IMR-90 (cell line): ENCODE results near the gene NPAS2. TPM values are rescaled to one million over a fixed set of nuclear protein-coding genes. Genes with fewer than 3 reads are reported as not detected.

Source experiments
- ATAC-seq: fragments of 200-7000 bp; cut with Tn5 transposase; 2 replicates; pipeline ENCODE4 v1.9.1; 2020; ENCODE audit warnings: low read depth, mild to moderate bottlenecking, moderate library complexity
- BruUV-seq: library from RNA; stranded (reverse); fragments of 400-500 nt; replicated peaks from 2 replicates; lab custom pipeline; 2021; lab: Mats Ljungman, UMichigan
- CTCF ChIA-PET: fragments of 300-600 bp; formaldehyde crosslinking; extraction: SDS; loops from one replicate; lab custom pipeline; 2021; ENCODE audit warnings: antibody characterized with exemption; lab: Yijun Ruan, JAX
- POLR2A ChIA-PET: fragments of 300-600 bp; sonication (Branson Sonifier 250); formaldehyde crosslinking; loops from one replicate; lab custom pipeline; 2022; ENCODE audit warnings: antibody characterized with exemption; ENCODE audit not compliant: unreplicated experiment; lab: Charles Lee
- DNase-seq: peaks from one replicate; pipeline ENCODE4 v3.0.0; 2013
- H2AFZ ChIP-seq: replicated peaks from 2 replicates; pipeline ENCODE3; 2013; ENCODE audit warnings: low read length, mild to moderate bottlenecking; ENCODE audit not compliant: poor library complexity
- H2AK5ac ChIP-seq: 2 replicates; pipeline ENCODE4 v1.6.1; 2013; ENCODE audit warnings: low read depth, low read length, inconsistent platforms
- H2AK9ac ChIP-seq: replicated peaks from 2 replicates; pipeline ENCODE3; 2013; ENCODE audit warnings: mild to moderate bottlenecking, low read depth, low read length, moderate library complexity; ENCODE audit not compliant: poor library complexity
- H2BK120ac ChIP-seq: 2 replicates; pipeline ENCODE4 v1.6.1; 2013; ENCODE audit warnings: low read depth, low read length, inconsistent platforms
- H2BK15ac ChIP-seq: 3 replicates; pipeline ENCODE4 v1.6.1; 2013; ENCODE audit warnings: low read depth, low read length, inconsistent platforms
- H2BK20ac ChIP-seq: 2 replicates; pipeline ENCODE4 v1.6.1; 2013; ENCODE audit warnings: low read depth, mild to moderate bottlenecking, inconsistent platforms, low read length, moderate library complexity
- H2BK5ac ChIP-seq: 2 replicates; pipeline ENCODE4 v1.6.1; 2013; ENCODE audit warnings: mild to moderate bottlenecking, low read depth, low read length, inconsistent platforms; ENCODE audit not compliant: poor library complexity, severe bottlenecking
- H3K14ac ChIP-seq: replicated peaks from 2 replicates; pipeline ENCODE4 v1.6.1; 2013; ENCODE audit warnings: low read depth, low read length, inconsistent platforms
- H3K18ac ChIP-seq: 2 replicates; pipeline ENCODE4 v1.6.1; 2013; ENCODE audit warnings: low read depth, low read length, control low read depth
- H3K23ac ChIP-seq: 2 replicates; pipeline ENCODE4 v1.6.1; 2013; ENCODE audit warnings: low read depth, low read length, inconsistent platforms
- H3K27ac ChIP-seq: 2 replicates; pipeline ENCODE4 v1.5.1; 2013; ENCODE audit warnings: mild to moderate bottlenecking, control low read depth, low read length; ENCODE audit not compliant: insufficient read depth
- H3K27me3 ChIP-seq: 2 replicates; pipeline ENCODE4 v1.6.1; 2013; ENCODE audit warnings: low read length; ENCODE audit not compliant: control insufficient read depth, insufficient read depth
- H3K36me3 ChIP-seq: 2 replicates; pipeline ENCODE4 v1.6.1; 2013; ENCODE audit warnings: low read length, mixed read lengths; ENCODE audit not compliant: control insufficient read depth, insufficient read depth
- H3K4ac ChIP-seq: 2 replicates; pipeline ENCODE4 v1.6.1; 2013; ENCODE audit warnings: low read depth, low read length, inconsistent platforms
- H3K4me1 ChIP-seq: 2 replicates; pipeline ENCODE4 v1.6.1; 2013; ENCODE audit warnings: low read length, mixed read lengths; ENCODE audit not compliant: control insufficient read depth, insufficient read depth
- H3K4me2 ChIP-seq: 2 replicates; pipeline ENCODE4 v1.6.1; 2013; ENCODE audit warnings: low read depth, mild to moderate bottlenecking, control low read depth, low read length, moderate library complexity
- H3K4me3 ChIP-seq: 2 replicates; pipeline ENCODE4 v1.5.1; 2013; ENCODE audit warnings: low read depth, mild to moderate bottlenecking, control low read depth, low read length, moderate library complexity; ENCODE audit not compliant: insufficient read depth
- H3K56ac ChIP-seq: 2 replicates; pipeline ENCODE4 v1.6.1; 2013; ENCODE audit warnings: low read length, inconsistent platforms; ENCODE audit not compliant: insufficient read depth; ENCODE audit errors: extremely low read depth
- H3K79me1 ChIP-seq, 2 experiments: 2 replicates each; pipeline ENCODE4 v1.6.1; 2013; ENCODE audit warnings: low read length in 2 of 2, inconsistent platforms in 1 of 2, low read depth in 1 of 2
- H3K9ac ChIP-seq: 2 replicates; pipeline ENCODE4 v1.6.1; 2013; ENCODE audit warnings: low read depth, low read length, control low read depth
- H3K9me1 ChIP-seq: 2 replicates; pipeline ENCODE4 v1.6.1; 2013; ENCODE audit warnings: low read length, inconsistent platforms; ENCODE audit not compliant: insufficient read depth
- H3K9me3 ChIP-seq: 2 replicates; pipeline ENCODE4 v1.6.1; 2013; ENCODE audit warnings: low read length; ENCODE audit not compliant: control insufficient read depth, insufficient read depth
- H4K20me1 ChIP-seq: 2 replicates; pipeline ENCODE4 v1.6.1; 2013; ENCODE audit warnings: low read length, inconsistent platforms; ENCODE audit not compliant: insufficient read depth
- H4K5ac ChIP-seq: 2 replicates; pipeline ENCODE4 v1.6.1; 2013; ENCODE audit warnings: mild to moderate bottlenecking, low read depth, low read length, control low read depth
- H4K8ac ChIP-seq, 2 experiments: 2 replicates each; pipeline ENCODE4 v1.6.1; 2013; ENCODE audit warnings: low read depth in 2 of 2, low read length in 2 of 2, control low read depth in 1 of 2, inconsistent platforms in 1 of 2
- H4K91ac ChIP-seq: 2 replicates; pipeline ENCODE4 v1.6.1; 2013; ENCODE audit warnings: low read depth, low read length, inconsistent platforms; ENCODE audit not compliant: insufficient read depth
- CHD1 ChIP-seq: IDR thresholded peaks from 2 replicates; pipeline ENCODE4 v1.6.1; 2012; ENCODE audit warnings: low read depth, low read length, improper control_type of control experiment
- MAFK ChIP-seq: IDR thresholded peaks from 2 replicates; pipeline ENCODE4 v1.6.1; 2012; ENCODE audit warnings: low read depth, low read length, improper control_type of control experiment
- MXI1 ChIP-seq: IDR thresholded peaks from 2 replicates; pipeline ENCODE4 v1.6.1; 2012; ENCODE audit warnings: low read depth, mild to moderate bottlenecking, low read length, moderate library complexity, borderline replicate concordance
- NFE2L2 ChIP-seq: fragments of 150-350 bp; IDR thresholded peaks from 2 replicates; pipeline ENCODE4 v1.6.1; 2016; ENCODE audit warnings: low read depth, mild to moderate bottlenecking, low read length
- POLR2A ChIP-seq: IDR thresholded peaks from 2 replicates; pipeline ENCODE4 v1.6.1; 2012; ENCODE audit warnings: mild to moderate bottlenecking, low read depth, low read length
- WGBS, 2 experiments: methylation state at CpG; one replicate each; pipeline versions ENCODE4 v1.1.5 to v1.1.7; 2013; ENCODE audit warnings: missing lambda C conversion rate in 2 of 2; ENCODE audit not compliant: insufficient read length in 1 of 2; ENCODE audit errors: extremely low coverage in 2 of 2; 5-methylcytosine and 5-hydroxymethylcytosine counted together
- dilution Hi-C: fragments of 300-500 bp; cut with HindIII; formaldehyde crosslinking; loops from one replicate; pipeline ENCODE4 v1.14.3; 2018; ENCODE audit warnings: low sequenced_read_pairs; ENCODE audit not compliant: unreplicated experiment
- in situ Hi-C: fragments of 300-500 bp; cut with MboI; formaldehyde crosslinking; loops from 3 replicates; pipeline ENCODE4 v1.14.3; 2019; ENCODE audit warnings: low sequenced_read_pairs, inconsistent platforms, mixed read lengths
- intact Hi-C: fragments of 100-400 bp; cut with micrococcal nuclease; formaldehyde crosslinking; loops from 2 replicates; pipeline ENCODE4 v1.10.0; 2022
- polyA plus RNA-seq, 3 experiments: library from polyadenylated mRNA; depleted of rRNA; stranded (reverse); fragments of >200 nt; gene quantifications; 2 replicates each; pipeline ENCODE4 v1.2.3, GENCODE V29; 2012; ENCODE audit warnings: low replicate concordance in 1 of 3
- total RNA-seq: library from RNA; depleted of rRNA; stranded (reverse); fragments of >200 nt; gene quantifications from 2 replicates; pipeline ENCODE4 v1.2.3, GENCODE V29; 2012
- TF ChIP-seq, protein P1 (sequence below): conservative IDR thresholded peaks from 2 replicates; pipeline ENCODE4 v1.5.1; 2012; ENCODE audit warnings: mild to moderate bottlenecking, low read depth, low read length, improper control_type of control experiment

NPAS2 gene
- total and polyA plus RNA-seq, 2 of the 4 experiments (the other 2 are of a cell fraction): 5.2 to 14.8 TPM

DNA sequence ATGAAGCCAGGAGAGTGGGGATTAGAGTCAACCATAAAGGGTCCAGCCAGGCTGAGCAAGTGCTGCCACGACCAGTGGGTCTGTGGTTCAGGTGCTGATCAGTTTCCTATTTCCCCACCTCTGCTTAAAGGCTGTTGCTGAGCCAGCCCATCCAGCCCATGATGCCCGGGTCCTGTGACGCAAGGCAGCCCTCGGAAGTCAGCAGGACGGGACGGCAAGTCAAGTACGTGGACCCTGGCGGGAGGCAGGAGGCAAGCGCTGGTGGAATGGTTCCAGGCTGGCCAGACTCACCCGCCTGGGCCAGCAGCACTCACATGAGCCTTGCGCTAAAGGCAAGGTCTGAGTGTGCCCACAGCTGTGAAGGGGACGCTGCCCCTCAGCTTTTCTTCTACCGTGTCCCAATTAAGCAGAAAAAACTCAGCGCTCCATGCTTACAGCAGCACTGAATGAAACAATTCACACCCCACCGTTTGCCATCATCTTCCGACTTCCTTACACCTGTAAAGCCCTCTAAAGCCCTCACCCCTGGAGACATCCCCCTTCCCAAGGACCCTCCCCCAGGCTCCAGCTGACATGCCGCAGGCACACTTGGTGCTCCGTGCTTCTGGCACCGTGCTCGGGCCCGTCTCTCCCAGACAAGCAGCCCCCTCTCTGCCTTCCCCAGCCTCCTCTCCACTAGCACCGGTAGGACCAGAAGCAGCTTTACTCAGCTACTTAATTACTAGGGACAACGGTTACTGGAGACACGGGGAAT lies 170.9 kb downstream of the NPAS2 start:
- Histone ChIP-seq H2BK120ac (no peak overlapping the region), H3K4me1 (no peaks in the 10 kb centered on the region), H3K9ac (no peak overlapping the region), H4K91ac (no peak overlapping the region), H2BK15ac (no peak overlapping the region), H3K79me1 (no peaks in the 10 kb centered on the region), H4K20me1 (no peaks in the 10 kb centered on the region), H3K36me3 (peaks cover 11% of the 10 kb centered on the region), H2BK5ac (no peak overlapping the region), H3K4me2 (no peak overlapping the region), H4K8ac (no peak overlapping the region), H3K56ac (no peak overlapping the region), H2AFZ (no peak overlapping the region), H3K9me1 (0 out of 2 replicates have a peak, but pooled peaks cover 3% of the 10 kb centered on the region), H2BK20ac (no peak overlapping the region), H3K27ac (no peak overlapping the region), H3K14ac (no peak overlapping the region), H3K27me3 (no peaks in the 10 kb centered on the region), H3K23ac (no peak overlapping the region), H4K5ac (no peak overlapping the region), H2AK9ac (no peak overlapping the region), H2AK5ac (no peak overlapping the region), H3K4ac (no peak overlapping the region), H3K4me3 (no peak overlapping the region), H3K9me3 (no peaks in the 10 kb centered on the region), H3K18ac (no peak overlapping the region)
- ChIA-PET CTCF (no interaction called here), POLR2A (interaction anchor here (0.5 kb wide), 1 partner anchor 256 kb away, joined by 3 read pairs; no protein-coding TSS in a partner anchor)
- no TSS peak for BruUV-seq
- WGBS, 2 experiments: 90% methylated on average over 14 of the region's 24 CpGs; no CpG with 5 or more reads in 1 of the 2 experiments
- DNase-seq: no peak
- in situ Hi-C loops (loop anchor here (5.0 kb wide), 2 partner anchors 259 to 384 kb away; no protein-coding TSS in a partner anchor), dilution Hi-C loops (no loop called here), intact Hi-C loops (no loop called here)
- TF ChIP-seq MXI1 (no peak), POLR2A (no peak), NFE2L2 (no peak), CHD1 (no peak), MAFK (no peak)
- TF ChIP-seq, protein P1, sequence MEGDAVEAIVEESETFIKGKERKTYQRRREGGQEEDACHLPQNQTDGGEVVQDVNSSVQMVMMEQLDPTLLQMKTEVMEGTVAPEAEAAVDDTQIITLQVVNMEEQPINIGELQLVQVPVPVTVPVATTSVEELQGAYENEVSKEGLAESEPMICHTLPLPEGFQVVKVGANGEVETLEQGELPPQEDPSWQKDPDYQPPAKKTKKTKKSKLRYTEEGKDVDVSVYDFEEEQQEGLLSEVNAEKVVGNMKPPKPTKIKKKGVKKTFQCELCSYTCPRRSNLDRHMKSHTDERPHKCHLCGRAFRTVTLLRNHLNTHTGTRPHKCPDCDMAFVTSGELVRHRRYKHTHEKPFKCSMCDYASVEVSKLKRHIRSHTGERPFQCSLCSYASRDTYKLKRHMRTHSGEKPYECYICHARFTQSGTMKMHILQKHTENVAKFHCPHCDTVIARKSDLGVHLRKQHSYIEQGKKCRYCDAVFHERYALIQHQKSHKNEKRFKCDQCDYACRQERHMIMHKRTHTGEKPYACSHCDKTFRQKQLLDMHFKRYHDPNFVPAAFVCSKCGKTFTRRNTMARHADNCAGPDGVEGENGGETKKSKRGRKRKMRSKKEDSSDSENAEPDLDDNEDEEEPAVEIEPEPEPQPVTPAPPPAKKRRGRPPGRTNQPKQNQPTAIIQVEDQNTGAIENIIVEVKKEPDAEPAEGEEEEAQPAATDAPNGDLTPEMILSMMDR: no peak
- ATAC-seq: no peak
